ENCODE results near the gene SCO1. TPM values are rescaled to one million over a fixed set of nuclear protein-coding genes. Genes with fewer than 3 reads are reported as not detected.

SCO1 gene
- total RNA-seq, 1 donor from 2014 or later = 28.1 TPM

Other genes with a start within 250 kb of the SCO1 start
- 0.72 TPM for gene MYH4, start 228.0 kb downstream of the SCO1 start, total RNA-seq
- gene MYH1, start 179.0 kb downstream of the SCO1 start, total RNA-seq = 15.4 TPM
- gene MYH2, start 147.9 kb downstream of the SCO1 start, total RNA-seq = 1,036 TPM
- gene MYH3, start 40.2 kb downstream of the SCO1 start, total RNA-seq = 9,382 TPM
- 23.6 TPM for gene ADPRM, start 61 bp upstream of the SCO1 start, total RNA-seq
- 3.8 TPM for gene TMEM220, start 32.5 kb upstream of the SCO1 start, total RNA-seq
- not detected for gene TMEM238L, start 106.6 kb upstream of the SCO1 start, total RNA-seq
- gene PIRT, start 140.6 kb upstream of the SCO1 start, total RNA-seq = 0.82 TPM